ENCODE data around the gene C19orf25.

C19orf25 gene

GRCh38 chr19:1427221-1427920 is 51.6 kb downstream of the C19orf25 start:
- TF ChIP-seq, protein P1, sequence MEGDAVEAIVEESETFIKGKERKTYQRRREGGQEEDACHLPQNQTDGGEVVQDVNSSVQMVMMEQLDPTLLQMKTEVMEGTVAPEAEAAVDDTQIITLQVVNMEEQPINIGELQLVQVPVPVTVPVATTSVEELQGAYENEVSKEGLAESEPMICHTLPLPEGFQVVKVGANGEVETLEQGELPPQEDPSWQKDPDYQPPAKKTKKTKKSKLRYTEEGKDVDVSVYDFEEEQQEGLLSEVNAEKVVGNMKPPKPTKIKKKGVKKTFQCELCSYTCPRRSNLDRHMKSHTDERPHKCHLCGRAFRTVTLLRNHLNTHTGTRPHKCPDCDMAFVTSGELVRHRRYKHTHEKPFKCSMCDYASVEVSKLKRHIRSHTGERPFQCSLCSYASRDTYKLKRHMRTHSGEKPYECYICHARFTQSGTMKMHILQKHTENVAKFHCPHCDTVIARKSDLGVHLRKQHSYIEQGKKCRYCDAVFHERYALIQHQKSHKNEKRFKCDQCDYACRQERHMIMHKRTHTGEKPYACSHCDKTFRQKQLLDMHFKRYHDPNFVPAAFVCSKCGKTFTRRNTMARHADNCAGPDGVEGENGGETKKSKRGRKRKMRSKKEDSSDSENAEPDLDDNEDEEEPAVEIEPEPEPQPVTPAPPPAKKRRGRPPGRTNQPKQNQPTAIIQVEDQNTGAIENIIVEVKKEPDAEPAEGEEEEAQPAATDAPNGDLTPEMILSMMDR (conservative IDR thresholded peaks at IDR 0.05; ENCODE audit: low read depth, low read length) = no peak
- H3K4me3 ChIP-seq (ENCODE audit: low read length) = no peak overlapping the region
- no peak for DNase-seq (ENCODE audit: low read depth)

DNA sequence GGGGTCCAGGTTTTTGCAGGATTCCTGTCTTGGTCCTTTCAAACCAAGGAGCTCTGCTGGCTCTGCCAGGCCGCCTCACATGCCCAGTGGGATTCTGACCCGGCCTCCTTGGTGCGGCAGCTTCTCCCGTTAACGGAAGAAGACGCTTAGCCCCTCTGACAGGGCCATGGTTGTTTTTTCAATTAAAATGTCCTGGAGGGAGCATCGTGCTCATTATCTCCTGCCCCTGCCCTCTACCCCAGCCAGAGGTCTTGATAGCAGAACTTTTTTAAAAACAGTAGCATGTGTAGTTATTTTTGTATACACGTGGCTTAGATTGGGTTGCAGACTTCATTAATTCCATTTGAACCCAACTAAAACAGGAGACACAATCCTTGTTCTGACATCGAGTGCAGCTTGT is 52.3 kb downstream of the C19orf25 start:
- DNase-seq (ENCODE audit: low read depth) = no peak
- TF ChIP-seq, protein P1 (conservative IDR thresholded peaks at IDR 0.05; ENCODE audit: low read depth, low read length) = no peak
- no peak overlapping the region for H3K4me3 ChIP-seq (ENCODE audit: low read length)

DNA sequence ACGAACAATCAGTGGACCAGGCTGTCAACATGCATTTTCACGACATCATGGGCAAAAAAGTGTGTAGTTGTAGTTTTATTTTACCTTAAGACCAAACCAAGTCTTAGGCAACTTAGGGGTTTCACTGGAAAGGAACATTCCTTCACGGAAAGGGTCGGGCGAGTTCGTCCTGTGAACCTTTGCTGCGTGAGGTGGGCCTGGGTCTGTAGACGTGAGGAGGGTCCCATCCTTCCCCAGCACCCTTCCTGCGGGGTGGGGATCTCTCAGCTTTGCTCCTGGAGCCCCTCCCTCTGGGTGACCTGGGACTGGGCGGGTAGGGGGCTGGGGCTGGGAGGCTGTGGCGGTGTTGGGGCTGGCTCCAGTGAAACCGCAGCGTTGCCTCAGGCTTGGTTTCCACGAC is 53.1 kb downstream of the C19orf25 start:
- TF ChIP-seq, protein P1 (conservative IDR thresholded peaks at IDR 0.05; ENCODE audit: low read depth, low read length) = no peak
- no peak overlapping the region for H3K4me3 ChIP-seq (ENCODE audit: low read length)
- DNase-seq (ENCODE audit: low read depth) = no peak

GRCh38 chr19:1425102-1425837 is 53.7 kb downstream of the C19orf25 start:
- no peak for DNase-seq (ENCODE audit: low read depth)

GRCh38 chr19:1424192-1424955 is 54.6 kb downstream of the C19orf25 start:
- no peak overlapping the region for H3K4me3 ChIP-seq (ENCODE audit: low read length)
- DNase-seq (ENCODE audit: low read depth) = no peak
- TF ChIP-seq, protein P1 (conservative IDR thresholded peaks at IDR 0.05; ENCODE audit: low read depth, low read length) = no peak

More at GRCh38 chr19:1425102-1425837, 53.7 kb downstream of the C19orf25 start:
- TF ChIP-seq, protein P1 (conservative IDR thresholded peaks at IDR 0.05; ENCODE audit: low read depth, low read length) = no peak
- no peak overlapping the region for H3K4me3 ChIP-seq (ENCODE audit: low read length)

- H3K4me3 ChIP-seq (ENCODE audit: low read length) = no peak overlapping the region
- TF ChIP-seq, protein P1 (conservative IDR thresholded peaks at IDR 0.05; ENCODE audit: low read depth, low read length) = no peak
- no peak for DNase-seq (ENCODE audit: low read depth)
These were observed 55.4 kb downstream of the C19orf25 start for GRCh38 chr19:1423436-1424191.
